Measurements from ENCODE around the gene CDH5.

GRCh38 chr16:66416136-66416535, 49.6 kb downstream of the CDH5 start:
- no peak for TF ChIP-seq CTCF (conservative IDR thresholded peaks at IDR 0.05; ENCODE audit: low read depth, low read length)
- TF ChIP-seq EZH2phosphoT487 (IDR thresholded peaks at IDR 0.05; ENCODE audit: borderline replicate concordance, low read length), result no peak
- no peak for TF ChIP-seq EZH2 (IDR thresholded peaks at IDR 0.05; ENCODE audit: low read length, unreplicated experiment)

Measured in PC-3 (cell line).